Measurements from ENCODE around the gene UBA1.

The UBA1 gene

GRCh38 chrX:47245156-47245555 is 51.5 kb downstream of the UBA1 start:
- no peak for TF ChIP-seq CTCF (IDR thresholded peaks at IDR 0.05)

GRCh38 chrX:47247206-47247998 is 53.8 kb downstream of the UBA1 start:
- TF ChIP-seq CTCF (IDR thresholded peaks at IDR 0.05) = no peak

GRCh38 chrX:47247999-47248320 is 54.3 kb downstream of the UBA1 start:
- no peak for TF ChIP-seq CTCF (IDR thresholded peaks at IDR 0.05)

GRCh38 chrX:47248576-47248975 is 54.9 kb downstream of the UBA1 start:
- TF ChIP-seq CTCF (IDR thresholded peaks at IDR 0.05) = no peak

GRCh38 chrX:47250017-47250347 is 56.4 kb downstream of the UBA1 start:
- TF ChIP-seq CTCF (IDR thresholded peaks at IDR 0.05) = no peak

Data from LNCAP (cell line).